SU-DHL-6 (cell line): Measurements from ENCODE around the gene CDK3.

Experiments
- H2AFZ ChIP-seq: fragments of 200-600 bp; sonication (generic); 2 replicates; pipeline ENCODE4 v1.6.1; 2014; ENCODE audit warnings: low read depth, mild to moderate bottlenecking, moderate library complexity, mixed read lengths, antibody characterized with exemption, low read length; ENCODE audit not compliant: severe bottlenecking
- H3F3A ChIP-seq: fragments of 200-600 bp; shearing (Covaris generic); 2 replicates; pipeline ENCODE4 v1.6.0; 2016; ENCODE audit warnings: antibody characterized with exemption, mild to moderate bottlenecking; ENCODE audit not compliant: insufficient read depth
- H3K27ac ChIP-seq: fragments of 200-600 bp; sonication (generic); 2 replicates; pipeline ENCODE4 v1.5.1; 2016; ENCODE audit warnings: low read depth, mild to moderate bottlenecking, low read length, moderate library complexity, mixed read lengths
- H3K27me3 ChIP-seq: fragments of 200-600 bp; sonication (generic), shearing (Covaris generic); 2 replicates; pipeline ENCODE4 v1.6.0; 2014; ENCODE audit warnings: mild to moderate bottlenecking, low read length
- H3K36me3 ChIP-seq: fragments of 200-600 bp; sonication (generic); 2 replicates; pipeline ENCODE4 v1.6.1; 2014; ENCODE audit warnings: mild to moderate bottlenecking, low read length, mixed read lengths
- H3K4me2 ChIP-seq: fragments of 300-600, 200-600 bp; shearing (Covaris generic), sonication (generic); 2 replicates; pipeline ENCODE4 v1.6.0; 2014; ENCODE audit warnings: low read length, low read depth, mild to moderate bottlenecking; ENCODE audit not compliant: poor library complexity, severe bottlenecking
- H3K4me3 ChIP-seq: fragments of 200-600 bp; sonication (generic); 2 replicates; pipeline ENCODE4 v1.5.1; 2014; ENCODE audit warnings: antibody characterized with exemption, low read length, mild to moderate bottlenecking, mixed read lengths; ENCODE audit not compliant: insufficient read depth, poor library complexity, severe bottlenecking
- H3K79me2 ChIP-seq: fragments of 200-600 bp; sonication (generic); 2 replicates; pipeline ENCODE4 v1.6.1; 2014; ENCODE audit warnings: mild to moderate bottlenecking, low read length, moderate library complexity; ENCODE audit not compliant: insufficient read depth
- H3K9ac ChIP-seq: fragments of 200-600 bp; sonication (generic); 2 replicates; pipeline ENCODE4 v1.7.0; 2014; ENCODE audit warnings: mild to moderate bottlenecking, low read length
- H3K9me2 ChIP-seq: fragments of 200-600 bp; sonication (generic); replicated peaks from 2 replicates; pipeline ENCODE4 v1.6.1; 2014; ENCODE audit warnings: low read length; ENCODE audit not compliant: insufficient read depth
- H3K9me3 ChIP-seq: fragments of 200-600 bp; sonication (generic); 2 replicates; pipeline ENCODE4 v1.6.1; 2014; ENCODE audit warnings: low read length, mixed read lengths; ENCODE audit not compliant: insufficient read depth
- H4K20me1 ChIP-seq: fragments of 200-600 bp; sonication (generic); 2 replicates; pipeline ENCODE4 v1.6.1; 2014; ENCODE audit warnings: low read depth, mild to moderate bottlenecking, antibody characterized with exemption, low read length, moderate library complexity, mixed read lengths
- EZH2phosphoT487 ChIP-seq: fragments of 200-600 bp; sonication (generic), shearing (Covaris generic); conservative IDR thresholded peaks from 2 replicates; pipeline ENCODE4 v1.6.1; 2018; ENCODE audit warnings: mild to moderate bottlenecking, antibody characterized with exemption, low read length, moderate library complexity, mixed read lengths
- TF ChIP-seq, protein P1 (sequence below): fragments of 200-600 bp; sonication (generic); IDR thresholded peaks from one replicate; pipeline ENCODE4 v1.5.1; 2017; ENCODE audit warnings: antibody characterized with exemption, mild to moderate bottlenecking, low read length, moderate library complexity; ENCODE audit not compliant: insufficient read depth, poor library complexity, severe bottlenecking

The CDK3 gene

DNA sequence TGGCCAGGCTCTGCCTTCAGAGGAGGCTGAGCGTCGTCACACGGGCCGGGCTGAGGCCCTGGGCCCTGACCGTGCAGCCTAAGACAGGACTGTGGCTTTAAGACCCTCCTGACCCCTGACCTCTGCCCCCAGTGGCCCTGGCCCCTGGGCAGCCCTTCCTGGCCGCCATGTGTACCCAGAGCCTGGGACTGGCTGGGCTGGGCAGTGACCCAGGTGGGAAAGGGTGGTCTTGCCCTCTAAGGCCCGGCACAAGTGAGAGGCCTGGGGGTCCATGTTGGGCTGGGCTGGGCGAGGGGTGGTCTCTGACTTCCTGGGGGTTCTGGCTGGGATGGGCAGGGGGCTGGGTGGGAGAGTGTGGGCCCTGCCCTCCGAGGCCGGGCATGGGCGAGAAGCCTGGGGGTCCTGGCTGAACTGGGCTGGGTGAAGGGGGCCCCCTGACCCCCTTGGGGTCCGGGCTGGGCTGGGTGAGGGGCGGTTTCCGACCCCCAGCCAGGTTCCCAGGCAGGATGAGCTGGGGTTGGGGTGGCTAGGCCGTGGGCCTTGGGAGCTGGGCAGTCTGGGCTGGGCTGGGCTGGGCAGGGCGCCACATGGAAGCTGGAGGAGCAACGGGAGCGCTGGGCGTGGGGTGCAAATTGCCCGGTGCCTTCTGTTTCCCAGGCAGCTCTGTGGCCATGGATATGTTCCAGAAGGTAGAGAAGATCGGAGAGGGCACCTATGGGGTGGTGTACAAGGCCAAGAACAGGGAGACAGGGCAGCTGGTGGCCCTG is at the start of gene CDK3:
TSS of gene CDK3 (plus strand) at position 101 of the 767 bp plus-strand sequence. CDS start at position 672, 571 bp downstream.
- TF ChIP-seq, protein P1, sequence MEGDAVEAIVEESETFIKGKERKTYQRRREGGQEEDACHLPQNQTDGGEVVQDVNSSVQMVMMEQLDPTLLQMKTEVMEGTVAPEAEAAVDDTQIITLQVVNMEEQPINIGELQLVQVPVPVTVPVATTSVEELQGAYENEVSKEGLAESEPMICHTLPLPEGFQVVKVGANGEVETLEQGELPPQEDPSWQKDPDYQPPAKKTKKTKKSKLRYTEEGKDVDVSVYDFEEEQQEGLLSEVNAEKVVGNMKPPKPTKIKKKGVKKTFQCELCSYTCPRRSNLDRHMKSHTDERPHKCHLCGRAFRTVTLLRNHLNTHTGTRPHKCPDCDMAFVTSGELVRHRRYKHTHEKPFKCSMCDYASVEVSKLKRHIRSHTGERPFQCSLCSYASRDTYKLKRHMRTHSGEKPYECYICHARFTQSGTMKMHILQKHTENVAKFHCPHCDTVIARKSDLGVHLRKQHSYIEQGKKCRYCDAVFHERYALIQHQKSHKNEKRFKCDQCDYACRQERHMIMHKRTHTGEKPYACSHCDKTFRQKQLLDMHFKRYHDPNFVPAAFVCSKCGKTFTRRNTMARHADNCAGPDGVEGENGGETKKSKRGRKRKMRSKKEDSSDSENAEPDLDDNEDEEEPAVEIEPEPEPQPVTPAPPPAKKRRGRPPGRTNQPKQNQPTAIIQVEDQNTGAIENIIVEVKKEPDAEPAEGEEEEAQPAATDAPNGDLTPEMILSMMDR, result no peak
- TF ChIP-seq EZH2phosphoT487, result no peak
- Histone ChIP-seq H3K36me3 (no peaks in the 10 kb centered on the region), H3K27ac (no peak within 1 kb of the TSS), H3K79me2 (no peaks in the 10 kb centered on the region), H3K27me3 (no peaks in the 10 kb centered on the region), H2AFZ (no peak within 1 kb of the TSS), H3K4me2 (no peak within 1 kb of the TSS), H3K9me3 (no peaks in the 10 kb centered on the region), H4K20me1 (no peaks in the 10 kb centered on the region), H3K9me2 (no peaks in the 10 kb centered on the region), H3K9ac (no peak within 1 kb of the TSS), H3K4me3 (no peak within 1 kb of the TSS), H3F3A (no peaks in the 10 kb centered on the region)

DNA sequence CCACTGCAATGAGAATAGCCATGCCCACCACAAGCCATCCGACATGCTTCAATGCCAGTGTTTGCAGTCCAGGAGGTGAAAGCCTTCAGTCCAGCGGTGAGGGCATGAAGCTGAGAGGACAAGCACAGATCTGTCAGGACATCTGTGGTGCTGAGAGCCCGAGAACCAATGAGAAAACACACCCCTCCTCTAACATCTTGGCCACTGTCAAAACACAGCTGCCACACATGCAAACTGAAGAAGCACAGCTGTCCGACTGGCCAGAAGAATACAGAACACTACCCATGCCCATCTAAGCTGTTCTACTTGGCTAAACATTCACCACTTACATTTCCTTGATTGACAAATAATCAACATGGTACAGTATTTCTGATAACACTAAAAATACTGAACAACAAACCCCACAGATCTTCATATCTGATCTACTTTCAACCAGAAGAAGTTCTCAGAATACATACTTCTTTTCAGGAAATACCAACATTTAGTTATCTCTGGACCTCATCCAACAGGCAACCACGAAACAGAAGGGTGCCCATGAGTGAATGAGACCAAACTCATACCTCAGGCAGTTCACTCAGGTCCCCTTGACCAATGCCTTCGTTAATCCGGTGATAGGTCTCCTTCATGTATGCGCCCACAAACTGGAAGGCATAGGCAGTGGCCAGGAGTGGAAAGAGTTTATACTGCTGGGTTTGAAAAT is 49.6 kb upstream of the CDK3 start:
- Histone ChIP-seq H3K27ac (no peak overlapping the region), H3K9me2 (no peaks in the 10 kb centered on the region), H3K79me2 (no peaks in the 10 kb centered on the region), H3K4me3 (no peak overlapping the region), H3K27me3 (no peaks in the 10 kb centered on the region), H3K9ac (no peak overlapping the region), H3K4me2 (no peak overlapping the region), H3K9me3 (no peaks in the 10 kb centered on the region), H2AFZ (no peak overlapping the region), H3F3A (no peaks in the 10 kb centered on the region), H4K20me1 (no peaks in the 10 kb centered on the region), H3K36me3 (0 out of 2 replicates have a peak, but pooled peaks cover 9% of the 10 kb centered on the region)
- no peak for TF ChIP-seq EZH2phosphoT487
- TF ChIP-seq, protein P1, result no peak

DNA sequence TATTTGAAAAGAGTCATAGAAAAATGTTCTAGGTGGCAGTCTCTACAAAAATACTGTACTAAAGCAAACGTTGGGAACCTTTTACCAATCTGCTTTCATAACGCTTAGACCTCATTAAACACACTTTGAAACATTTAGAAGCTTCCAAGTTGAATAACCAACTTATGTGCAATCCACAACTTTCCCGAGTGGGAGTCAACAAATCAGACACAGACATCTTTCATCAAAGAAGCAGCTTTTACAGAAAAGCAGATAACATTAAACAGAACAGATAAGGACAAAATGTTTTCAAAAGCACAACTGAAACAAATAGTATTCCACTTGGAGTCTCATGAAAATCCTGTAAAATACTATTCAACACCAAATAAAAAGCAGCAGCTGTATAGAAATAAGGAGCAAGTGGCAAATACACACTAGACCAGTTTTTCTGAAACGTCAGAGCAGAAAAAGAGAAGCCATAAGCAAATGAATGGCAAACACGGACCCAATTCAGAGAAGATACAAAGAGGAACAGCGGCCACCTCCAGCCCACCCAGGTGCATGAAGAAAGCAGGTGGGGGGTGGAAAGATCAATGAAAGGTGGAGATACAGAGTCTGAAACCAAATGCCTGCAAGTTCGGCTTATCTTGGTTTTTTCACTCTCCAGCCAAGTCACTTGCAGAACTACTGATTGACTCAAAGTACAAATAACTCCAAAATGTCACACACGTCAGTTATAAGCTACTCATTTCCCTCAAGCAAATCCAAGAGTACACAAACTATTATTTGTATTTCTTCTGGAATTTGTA is 41.4 kb upstream of the CDK3 start:
- H3K9me3 ChIP-seq, result no peaks in the 10 kb centered on the region
- no peaks in the 10 kb centered on the region for H3K79me2 ChIP-seq
- H3K9me2 ChIP-seq, result no peaks in the 10 kb centered on the region
- H3K27ac ChIP-seq, result no peak overlapping the region
- H3F3A ChIP-seq, result 0 out of 2 replicates have a peak, but pooled peaks cover 5% of the 10 kb centered on the region
- H3K4me3 ChIP-seq, result no peak overlapping the region
- H2AFZ ChIP-seq, result no peak overlapping the region
- no peaks in the 10 kb centered on the region for H4K20me1 ChIP-seq
- TF ChIP-seq EZH2phosphoT487, result no peak
- TF ChIP-seq, protein P1, result no peak
- no peak overlapping the region for H3K9ac ChIP-seq
- H3K4me2 ChIP-seq, result no peak overlapping the region
- 0 out of 2 replicates have a peak, but pooled peaks cover 6% of the 10 kb centered on the region for H3K36me3 ChIP-seq
- H3K27me3 ChIP-seq, result no peaks in the 10 kb centered on the region
